ENCODE results near the gene OGFOD3.

The OGFOD3 gene

GRCh38 chr17:82442643-82443464 is 24.5 kb upstream of the OGFOD3 start:
- Mint-ChIP-seq H3K9me3 (no peaks in the 10 kb centered on the region), H3K4me1 (peaks cover 14% of the 10 kb centered on the region), H3K27ac (peak overlapping the region; percentile 52), H3K4me3 (no peak overlapping the region), H3K27me3 (no peaks in the 10 kb centered on the region), H3K36me3 (peaks cover 31% of the 10 kb centered on the region)
- DNase-seq, result no peak
- CTCF ChIA-PET, result interaction anchor here (0.6 to 1.0 kb wide), 2 partner anchors 17 to 92 kb away, joined by 3 read pairs; no protein-coding TSS in a partner anchor

- Mint-ChIP-seq H3K9me3 (no peaks in the 10 kb centered on the region), H3K4me3 (no peak overlapping the region), H3K27me3 (no peaks in the 10 kb centered on the region), H3K27ac (no peak overlapping the region), H3K4me1 (peaks cover 9% of the 10 kb centered on the region), H3K36me3 (peaks cover 30% of the 10 kb centered on the region)
- CTCF ChIA-PET, result interaction anchor here (0.6 to 1.0 kb wide), 2 partner anchors 16 to 91 kb away, joined by 3 read pairs; no protein-coding TSS in a partner anchor
- DNase-seq, result no peak
Measured at GRCh38 chr17:82441691-82442487, 23.5 kb upstream of the OGFOD3 start.

GRCh38 chr17:82440991-82441627 is 22.7 kb upstream of the OGFOD3 start:
- H3K9me3 Mint-ChIP-seq, result no peaks in the 10 kb centered on the region
- H3K4me3 Mint-ChIP-seq, result no peak overlapping the region
- CTCF ChIA-PET, result no interaction called here
- no peaks in the 10 kb centered on the region for H3K27me3 Mint-ChIP-seq
- DNase-seq, result no peak
- no peak overlapping the region for H3K27ac Mint-ChIP-seq
- peaks cover 3% of the 10 kb centered on the region for H3K4me1 Mint-ChIP-seq
- peaks cover 23% of the 10 kb centered on the region for H3K36me3 Mint-ChIP-seq

- no peak for DNase-seq
- no peak overlapping the region for H3K4me3 Mint-ChIP-seq
- peaks cover 18% of the 10 kb centered on the region for H3K36me3 Mint-ChIP-seq
- H3K9me3 Mint-ChIP-seq, result no peaks in the 10 kb centered on the region
- no peaks in the 10 kb centered on the region for H3K27me3 Mint-ChIP-seq
- H3K27ac Mint-ChIP-seq, result no peak overlapping the region
- CTCF ChIA-PET, result no interaction called here
- H3K4me1 Mint-ChIP-seq, result no peaks in the 10 kb centered on the region
Measured at GRCh38 chr17:82440469-82440981, 22.1 kb upstream of the OGFOD3 start.

- no peaks in the 10 kb centered on the region for H3K27me3 Mint-ChIP-seq
- no peaks in the 10 kb centered on the region for H3K9me3 Mint-ChIP-seq
- CTCF ChIA-PET, result no interaction called here
- peaks cover 18% of the 10 kb centered on the region for H3K36me3 Mint-ChIP-seq
- H3K4me1 Mint-ChIP-seq, result peaks cover 4% of the 10 kb centered on the region
- no peak for DNase-seq
- no peak overlapping the region for H3K4me3 Mint-ChIP-seq
- no peak overlapping the region for H3K27ac Mint-ChIP-seq
Measured at GRCh38 chr17:82439829-82440365, 21.5 kb upstream of the OGFOD3 start.

- Mint-ChIP-seq H3K27ac (no peak overlapping the region), H3K9me3 (no peaks in the 10 kb centered on the region), H3K36me3 (peaks cover 18% of the 10 kb centered on the region), H3K4me3 (no peak overlapping the region), H3K27me3 (no peaks in the 10 kb centered on the region), H3K4me1 (peaks cover 9% of the 10 kb centered on the region)
- no peak for DNase-seq
- CTCF ChIA-PET, result interaction anchor here (0.8 kb wide), 1 partner anchor 14 kb away, joined by 6 read pairs; no protein-coding TSS in a partner anchor
Measured at GRCh38 chr17:82439194-82439828, 20.9 kb upstream of the OGFOD3 start.

GRCh38 chr17:82438401-82439193 is 20.2 kb upstream of the OGFOD3 start:
- Mint-ChIP-seq H3K4me3 (no peak overlapping the region), H3K4me1 (peaks cover 16% of the 10 kb centered on the region), H3K27me3 (no peaks in the 10 kb centered on the region), H3K36me3 (peaks cover 20% of the 10 kb centered on the region), H3K9me3 (no peaks in the 10 kb centered on the region), H3K27ac (peak overlapping the region; percentile 42)
- no peak for DNase-seq
- CTCF ChIA-PET, result interaction anchor here (0.8 kb wide), 1 partner anchor 14 kb away, joined by 6 read pairs; no protein-coding TSS in a partner anchor

- no peak for DNase-seq
- CTCF ChIA-PET, result no interaction called here
- no peak overlapping the region for H3K27ac Mint-ChIP-seq
- H3K27me3 Mint-ChIP-seq, result no peaks in the 10 kb centered on the region
- peaks cover 10% of the 10 kb centered on the region for H3K36me3 Mint-ChIP-seq
- H3K9me3 Mint-ChIP-seq, result no peaks in the 10 kb centered on the region
- peaks cover 17% of the 10 kb centered on the region for H3K4me1 Mint-ChIP-seq
- H3K4me3 Mint-ChIP-seq, result no peak overlapping the region
Measured at GRCh38 chr17:82437325-82437668, 18.9 kb upstream of the OGFOD3 start.

GRCh38 chr17:82436601-82437324 is 18.4 kb upstream of the OGFOD3 start:
- CTCF ChIA-PET, result no interaction called here
- Mint-ChIP-seq H3K4me1 (peaks cover 17% of the 10 kb centered on the region), H3K27ac (no peak overlapping the region), H3K27me3 (no peaks in the 10 kb centered on the region), H3K36me3 (peaks cover 9% of the 10 kb centered on the region), H3K9me3 (no peaks in the 10 kb centered on the region), H3K4me3 (no peak overlapping the region)
- no peak for DNase-seq

- Mint-ChIP-seq H3K27ac (no peak overlapping the region), H3K4me1 (peaks cover 17% of the 10 kb centered on the region), H3K9me3 (no peaks in the 10 kb centered on the region), H3K4me3 (no peak overlapping the region), H3K27me3 (no peaks in the 10 kb centered on the region), H3K36me3 (peaks cover 6% of the 10 kb centered on the region)
- no peak for DNase-seq
- CTCF ChIA-PET, result no interaction called here
Measured at GRCh38 chr17:82435601-82436583, 17.5 kb upstream of the OGFOD3 start.

GRCh38 chr17:82435103-82435502 is 16.7 kb upstream of the OGFOD3 start:
- peak overlapping the region; percentile 33 for H3K27ac Mint-ChIP-seq

GRCh38 chr17:82434216-82434565 is 15.8 kb upstream of the OGFOD3 start:
- no peak overlapping the region for H3K4me3 Mint-ChIP-seq
- CTCF ChIA-PET, result interaction anchor here (0.8 kb wide), 1 partner anchor 8 kb away, joined by 4 read pairs; no protein-coding TSS in a partner anchor
- DNase-seq, result peak; percentile 70
- H3K9me3 Mint-ChIP-seq, result no peaks in the 10 kb centered on the region
- peaks cover 18% of the 10 kb centered on the region for H3K36me3 Mint-ChIP-seq
- H3K27ac Mint-ChIP-seq, result peak overlapping the region; percentile 74
- no peaks in the 10 kb centered on the region for H3K27me3 Mint-ChIP-seq
- H3K4me1 Mint-ChIP-seq, result peaks cover 32% of the 10 kb centered on the region

More at GRCh38 chr17:82435103-82435502, 16.7 kb upstream of the OGFOD3 start:
- H3K4me3 Mint-ChIP-seq, result no peak overlapping the region
- H3K9me3 Mint-ChIP-seq, result no peaks in the 10 kb centered on the region
- no peaks in the 10 kb centered on the region for H3K27me3 Mint-ChIP-seq
- CTCF ChIA-PET, result interaction anchor here (0.8 kb wide), 1 partner anchor 9 kb away, joined by 4 read pairs; no protein-coding TSS in a partner anchor
- H3K4me1 Mint-ChIP-seq, result peaks cover 23% of the 10 kb centered on the region
- peaks cover 9% of the 10 kb centered on the region for H3K36me3 Mint-ChIP-seq
- no peak for DNase-seq

Measured in activated naive CD4-positive, alpha-beta T cell treated with anti-CD3 and anti-CD28 coated beads, Interleukin-2, amount 10 ng/mL, durations not matched to agents 7 days and 5 days (primary cell).